Uterus (tissue), 4 donors: Measurements from ENCODE around the gene RIC1. TPM values are rescaled to one million over a fixed set of nuclear protein-coding genes. Genes with fewer than 3 reads are reported as not detected.

Experiments
- DNase-seq, 2 donors: peaks; one replicate each; pipeline ENCODE4 v3.0.0-alpha.2; 2019 to 2020
- H3K27ac ChIP-seq, 2 donors: fragments of 200-600 bp; sonication (generic); 1 replicate in 1 of 2; 2 replicates in 1 of 2; pipeline ENCODE4 v1.5.1; 2016 to 2018
- H3K27me3 ChIP-seq, 2 donors: fragments of 200-600 bp; sonication (generic); one replicate each; pipeline ENCODE4 v1.5.1; 2018 to 2019; ENCODE audit warnings: control low read depth in 1 of 2
- H3K36me3 ChIP-seq, 2 donors: fragments of 200-600 bp; sonication (generic); one replicate each; pipeline ENCODE4 v1.5.1; 2019; ENCODE audit warnings: control low read depth in 1 of 2
- H3K4me1 ChIP-seq, 2 donors: fragments of 200-600 bp; sonication (generic); one replicate each; pipeline ENCODE4 v1.5.1; 2018 to 2019; ENCODE audit warnings: control low read depth in 1 of 2
- H3K4me3 ChIP-seq, 2 donors: fragments of 200-600 bp; sonication (generic); 1 replicate in 1 of 2; 2 replicates in 1 of 2; pipeline ENCODE4 v1.5.1; 2018 to 2019; ENCODE audit warnings: mild to moderate bottlenecking in 1 of 2
- H3K9me3 ChIP-seq, 2 donors: fragments of 200-600 bp; sonication (generic); one replicate each; pipeline ENCODE4 v1.5.1; 2019; ENCODE audit warnings: control low read depth in 1 of 2
- CTCF ChIP-seq, 4 experiments: fragments of 200-600 bp in 2 of 4; fragments of 450-650 bp in 2 of 4; sonication (generic) in 2 of 4; IDR thresholded peaks; one replicate each; pipeline ENCODE4 v1.5.1; 2016 to 2019; ENCODE audit warnings: antibody characterized with exemption in 4 of 4, mild to moderate bottlenecking in 2 of 4, moderate library complexity in 1 of 4
- POLR2A ChIP-seq, 2 donors: fragments of 450-650 bp; IDR thresholded peaks; one replicate each; pipeline ENCODE4 v1.6.1; 2016; ENCODE audit warnings: antibody characterized with exemption in 2 of 2, mild to moderate bottlenecking in 1 of 2, moderate library complexity in 1 of 2
- intact Hi-C: fragments of 100-400 bp; cut with DNase I; formaldehyde crosslinking; loops from one replicate; pipeline ENCODE4 v1.15.1; 2023; ENCODE audit warnings: low total_unique reads
- total RNA-seq, 4 donors: library from RNA; depleted of rRNA in 3 of 4; stranded (reverse); fragments of >200 nt in 3 of 4; gene quantifications; one replicate each; pipeline versions ENCODE4 v1.1.0 to v1.2.4, GENCODE V29; 2014 to 2023
- donor health status: DM: yes; HTN: yes; CAD: no.

RIC1 gene
- total RNA-seq, 4 donors from 2014 or later = 24.1 to 106 (median 52.5) TPM

DNA sequence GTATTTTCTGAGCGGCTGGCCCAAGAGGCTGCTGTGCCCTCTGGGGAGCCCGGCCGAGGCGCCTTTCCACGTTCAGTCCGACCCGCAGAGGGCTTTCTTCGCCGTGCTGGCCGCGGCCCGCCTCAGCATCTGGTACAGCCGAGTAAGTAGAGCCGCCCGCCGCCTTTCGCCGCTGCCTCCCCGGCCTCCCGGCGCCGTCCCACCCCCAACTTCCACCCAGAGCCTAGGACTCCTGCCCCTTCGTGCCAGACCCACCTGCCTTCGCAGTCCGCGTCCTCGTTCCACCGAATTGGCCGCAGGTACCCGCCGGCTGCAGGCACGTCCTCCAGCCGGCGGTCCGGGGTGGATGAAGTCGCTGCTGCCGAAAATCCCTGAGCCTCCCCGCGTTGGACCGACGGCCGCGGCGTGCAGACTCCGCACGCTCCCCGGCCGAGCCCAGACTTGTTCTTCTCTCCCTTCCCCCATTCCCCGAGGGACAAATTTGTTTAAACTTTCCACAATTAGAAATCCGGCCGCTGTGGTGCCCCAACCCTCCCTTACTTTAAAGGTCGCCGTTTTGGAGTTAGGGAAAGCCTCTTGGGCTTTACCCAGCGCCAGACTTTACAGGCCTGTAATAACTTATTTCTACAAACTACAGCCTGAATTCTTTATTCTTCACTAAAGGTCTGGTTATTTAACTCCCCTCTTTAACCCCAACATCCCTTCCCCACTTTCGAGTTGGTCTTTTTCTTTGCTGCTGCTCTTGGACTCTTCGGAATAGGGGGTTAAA is 589 bp downstream of the RIC1 start:
- TF ChIP-seq CTCF (IDR thresholded peaks at IDR 0.05) (no peak), POLR2A (IDR thresholded peaks at IDR 0.05) (no peak)
- peak overlapping the region; percentile 95 to 100 for H3K27ac ChIP-seq
- intact Hi-C loops = no loop called here
- H3K9me3 ChIP-seq = no peaks in the 10 kb centered on the region
- peak overlapping the region; percentile 90 to 100 for H3K4me3 ChIP-seq
- H3K27me3 ChIP-seq = no peaks in the 10 kb centered on the region
- DNase-seq = peak in 1 of 2 donors; percentile 26
- peaks cover 0 to 9% of the 10 kb centered on the region in 2 donors for H3K4me1 ChIP-seq
- H3K36me3 ChIP-seq = no peaks in the 10 kb centered on the region

DNA sequence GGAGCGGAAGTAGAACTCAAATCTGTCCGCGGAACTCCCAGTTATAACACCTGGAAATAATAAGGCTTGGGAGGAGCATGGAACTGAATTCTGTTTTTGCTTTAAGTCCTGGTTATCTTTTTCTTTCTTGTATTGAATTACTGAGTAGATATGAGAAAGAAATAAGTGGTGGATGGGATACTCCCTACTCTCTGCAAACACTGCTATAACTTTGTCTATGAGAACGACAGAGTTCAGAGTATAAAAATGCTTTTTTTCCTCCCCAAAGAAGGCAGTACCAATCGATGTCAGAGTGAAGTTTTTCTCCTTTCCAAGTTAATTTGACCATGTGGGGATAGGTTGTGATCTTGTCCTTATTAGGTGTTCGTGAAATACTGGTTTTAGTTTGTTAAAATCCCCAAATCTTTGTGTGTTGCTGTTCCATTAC is 1.2 kb downstream of the RIC1 start:
- Histone ChIP-seq H3K27me3 (no peaks in the 10 kb centered on the region), H3K27ac (peak overlapping the region; percentile 95 to 100), H3K36me3 (no peaks in the 10 kb centered on the region), H3K4me1 (peaks cover 0 to 9% of the 10 kb centered on the region in 2 donors), H3K4me3 (peak overlapping the region; percentile 90 to 100), H3K9me3 (no peaks in the 10 kb centered on the region)
- TF ChIP-seq CTCF (IDR thresholded peaks at IDR 0.05) (no peak), POLR2A (IDR thresholded peaks at IDR 0.05) (no peak)
- DNase-seq = no peak
- intact Hi-C loops = no loop called here

GRCh38 chr9:5631026-5631425 is 2.1 kb downstream of the RIC1 start:
- Histone ChIP-seq H3K9me3 (no peaks in the 10 kb centered on the region), H3K4me1 (peaks cover 0 to 9% of the 10 kb centered on the region in 2 donors), H3K27me3 (no peaks in the 10 kb centered on the region), H3K4me3 (peak overlapping the region in 1 of 2 donors; percentile 100), H3K36me3 (no peaks in the 10 kb centered on the region), H3K27ac (no peak overlapping the region)
- TF ChIP-seq POLR2A (IDR thresholded peaks at IDR 0.05) (no peak), CTCF (IDR thresholded peaks at IDR 0.05) (no peak)
- intact Hi-C loops = no loop called here
- DNase-seq = no peak

- intact Hi-C loops = no loop called here
- DNase-seq = no peak
These were observed 3.6 kb downstream of the RIC1 start for GRCh38 chr9:5632540-5632939.

More at GRCh38 chr9:5632540-5632939, 3.6 kb downstream of the RIC1 start:
- no peaks in the 10 kb centered on the region for H3K36me3 ChIP-seq
- no peak for TF ChIP-seq CTCF (IDR thresholded peaks at IDR 0.05)
- H3K27me3 ChIP-seq = no peaks in the 10 kb centered on the region
- peaks cover 0 to 9% of the 10 kb centered on the region in 2 donors for H3K4me1 ChIP-seq
- H3K27ac ChIP-seq = no peak overlapping the region
- no peaks in the 10 kb centered on the region for H3K9me3 ChIP-seq
- no peak overlapping the region for H3K4me3 ChIP-seq
